HG03520 (cell line): ENCODE measurements around the gene GBP3.
"Not testable (repeated sequence)": the region's sequence is repeated elsewhere in the genome, so short reads cannot be mapped to it uniquely, and the experiment has no call there.

Experiments
- ATAC-seq: cut with Tn5 transposase; IDR thresholded peaks from one replicate; pipeline ENCODE4 v1.9.1; 2021; ENCODE audit warnings: mild to moderate bottlenecking, moderate library complexity; ENCODE audit not compliant: unreplicated experiment

GBP3 gene

GRCh38 chr1:89041119-89041641, 18.5 kb upstream of the GBP3 start:
- peak; percentile 97 for ATAC-seq

GRCh38 chr1:89040315-89040626, 17.6 kb upstream of the GBP3 start:
- no peak for ATAC-seq

GRCh38 chr1:89037186-89037585, 14.5 kb upstream of the GBP3 start:
- ATAC-seq: no peak

- no peak for ATAC-seq
Observed at GRCh38 chr1:89035080-89035479, 12.4 kb upstream of the GBP3 start.

- ATAC-seq: not testable (repeated sequence)
Observed at GRCh38 chr1:89034004-89034403, 11.3 kb upstream of the GBP3 start.

- ATAC-seq: not testable (repeated sequence)
Observed at GRCh38 chr1:89029051-89029450, 6.4 kb upstream of the GBP3 start.

GRCh38 chr1:89025928-89026327, 3.3 kb upstream of the GBP3 start:
- no peak for ATAC-seq

- no peak for ATAC-seq
Observed at GRCh38 chr1:89023026-89023425, 360 bp upstream of the GBP3 start.

- not testable (repeated sequence) for ATAC-seq
Observed at GRCh38 chr1:89018318-89018717, 4.3 kb downstream of the GBP3 start.

- no peak for ATAC-seq
Observed at GRCh38 chr1:89008511-89008910, 14.2 kb downstream of the GBP3 start.

- ATAC-seq: no peak
Observed at GRCh38 chr1:89005286-89006151, 17.1 kb downstream of the GBP3 start.

GRCh38 chr1:89002176-89002575, 20.5 kb downstream of the GBP3 start:
- not testable (repeated sequence) for ATAC-seq

GRCh38 chr1:89001510-89001909, 21.2 kb downstream of the GBP3 start:
- no peak for ATAC-seq

- ATAC-seq: peak; percentile 82
Observed at GRCh38 chr1:88998716-88999115, 23.9 kb downstream of the GBP3 start.

GRCh38 chr1:88990426-88990825, 32.2 kb downstream of the GBP3 start:
- ATAC-seq: no peak

- ATAC-seq: no peak
Observed at GRCh38 chr1:88985692-88986091, 37.0 kb downstream of the GBP3 start.

- ATAC-seq: no peak
Observed at GRCh38 chr1:88985032-88985431, 37.6 kb downstream of the GBP3 start.

GRCh38 chr1:88984569-88984968, 38.1 kb downstream of the GBP3 start:
- ATAC-seq: no peak

GRCh38 chr1:88983791-88984559, 38.7 kb downstream of the GBP3 start:
- ATAC-seq: no peak

- no peak for ATAC-seq
Observed at GRCh38 chr1:88982055-88982454, 40.6 kb downstream of the GBP3 start.

- ATAC-seq: not testable (repeated sequence)
Observed at GRCh38 chr1:88981506-88981905, 41.2 kb downstream of the GBP3 start.

- no peak for ATAC-seq
Observed at GRCh38 chr1:88980870-88981269, 41.8 kb downstream of the GBP3 start.
